Chondrocyte (in vitro differentiated cells): ENCODE data around the gene OXTR. TPM values are rescaled to one million over a fixed set of nuclear protein-coding genes. Genes with fewer than 3 reads are reported as not detected.
A peak's percentile ranks its signal among the peaks of the same experiment; 100 is the strongest.

Source experiments
- DNase-seq: peaks from one replicate; pipeline ENCODE4 v3.0.0; 2021; ENCODE audit warnings: mixed read lengths, low spot score
- H3K27ac Mint-ChIP-seq: one replicate; pipeline ENCODE4 v1.8.0; 2021; ENCODE audit warnings: mild to moderate bottlenecking, moderate library complexity, mixed read lengths; ENCODE audit not compliant: unreplicated experiment
- H3K27me3 Mint-ChIP-seq: 2 replicates; pipeline ENCODE4 v1.8.0; 2021; ENCODE audit warnings: low read depth, mixed read lengths
- H3K36me3 Mint-ChIP-seq: 2 replicates; pipeline ENCODE4 v1.8.0; 2021; ENCODE audit warnings: low read depth, mixed read lengths
- H3K4me1 Mint-ChIP-seq: 2 replicates; pipeline ENCODE4 v1.8.0; 2021; ENCODE audit warnings: low read depth, mild to moderate bottlenecking, mixed read lengths
- H3K4me3 Mint-ChIP-seq: one replicate; pipeline ENCODE4 v1.8.0; 2021; ENCODE audit warnings: mild to moderate bottlenecking, moderate library complexity, mixed read lengths; ENCODE audit not compliant: unreplicated experiment
- H3K9me3 Mint-ChIP-seq: 2 replicates; pipeline ENCODE4 v1.8.0; 2021; ENCODE audit warnings: low read depth, mixed read lengths
- CTCF ChIP-seq: fragments of 200-600 bp; sonication (generic); IDR thresholded peaks from 2 replicates; pipeline ENCODE4 v1.5.0; 2021; ENCODE audit warnings: antibody characterized with exemption, mild to moderate bottlenecking, moderate library complexity
- total RNA-seq: library from RNA; stranded (reverse); gene quantifications from 3 replicates; pipeline ENCODE4 v1.2.1, GENCODE V29; 2021

OXTR gene
- total RNA-seq, 1 donor from 2014 or later: 48.5 TPM

GRCh38 chr3:8777201-8777977, 8.0 kb upstream of the OXTR start:
- no peaks in the 10 kb centered on the region for H3K27me3 Mint-ChIP-seq
- no peaks in the 10 kb centered on the region for H3K9me3 Mint-ChIP-seq
- no peak for TF ChIP-seq CTCF
- no peaks in the 10 kb centered on the region for H3K36me3 Mint-ChIP-seq
- H3K4me3 Mint-ChIP-seq: no peak overlapping the region
- peaks cover 20% of the 10 kb centered on the region for H3K4me1 Mint-ChIP-seq
- H3K27ac Mint-ChIP-seq: no peak overlapping the region
- DNase-seq: no peak

- Mint-ChIP-seq H3K27me3 (no peaks in the 10 kb centered on the region), H3K4me3 (no peak overlapping the region), H3K4me1 (peaks cover 20% of the 10 kb centered on the region), H3K36me3 (no peaks in the 10 kb centered on the region), H3K27ac (peak overlapping the region; percentile 22), H3K9me3 (no peaks in the 10 kb centered on the region)
- no peak for DNase-seq
- no peak for TF ChIP-seq CTCF
Measured at GRCh38 chr3:8776406-8776805, 7.0 kb upstream of the OXTR start.

GRCh38 chr3:8775602-8776001, 6.2 kb upstream of the OXTR start:
- no peak for TF ChIP-seq CTCF
- Mint-ChIP-seq H3K4me1 (peaks cover 20% of the 10 kb centered on the region), H3K4me3 (no peak overlapping the region), H3K36me3 (no peaks in the 10 kb centered on the region), H3K27me3 (no peaks in the 10 kb centered on the region), H3K27ac (no peak overlapping the region), H3K9me3 (no peaks in the 10 kb centered on the region)
- no peak for DNase-seq

GRCh38 chr3:8775181-8775580, 5.8 kb upstream of the OXTR start:
- H3K27me3 Mint-ChIP-seq: no peaks in the 10 kb centered on the region
- no peak for DNase-seq
- peaks cover 21% of the 10 kb centered on the region for H3K4me1 Mint-ChIP-seq
- no peaks in the 10 kb centered on the region for H3K9me3 Mint-ChIP-seq
- H3K36me3 Mint-ChIP-seq: no peaks in the 10 kb centered on the region
- no peak for TF ChIP-seq CTCF
- H3K4me3 Mint-ChIP-seq: no peak overlapping the region
- H3K27ac Mint-ChIP-seq: no peak overlapping the region

- Mint-ChIP-seq H3K27me3 (no peaks in the 10 kb centered on the region), H3K9me3 (no peaks in the 10 kb centered on the region), H3K36me3 (no peaks in the 10 kb centered on the region), H3K4me1 (peaks cover 33% of the 10 kb centered on the region), H3K4me3 (no peak overlapping the region), H3K27ac (no peak overlapping the region)
- no peak for DNase-seq
- TF ChIP-seq CTCF: no peak
Measured at GRCh38 chr3:8773941-8774542, 4.6 kb upstream of the OXTR start.
